ENCODE measurements around the gene SSBP3. TPM values are rescaled to one million over a fixed set of nuclear protein-coding genes. Genes with fewer than 3 reads are reported as not detected.

Gene SSBP3
- total RNA-seq, 1 donor, result 11.7 TPM

GRCh38 chr1:54314696-54315095 lies 91.5 kb downstream of the SSBP3 start:
- no peak for DNase-seq (ENCODE audit: low read depth)
- no peak for TF ChIP-seq CTCF (IDR thresholded peaks at IDR 0.05; ENCODE audit: insufficient read depth, low read length)
- no peak overlapping the region for H3K4me3 ChIP-seq (ENCODE audit: low read depth, low read length)

GRCh38 chr1:54312796-54313316 lies 93.3 kb downstream of the SSBP3 start:
- TF ChIP-seq CTCF (IDR thresholded peaks at IDR 0.05; ENCODE audit: insufficient read depth, low read length), result no peak
- no peak overlapping the region for H3K4me3 ChIP-seq (ENCODE audit: low read depth, low read length)
- DNase-seq (ENCODE audit: low read depth), result peak; percentile 83

GRCh38 chr1:54311506-54311905 lies 94.7 kb downstream of the SSBP3 start:
- H3K4me3 ChIP-seq (ENCODE audit: low read depth, low read length), result no peak overlapping the region
- DNase-seq (ENCODE audit: low read depth), result no peak
- no peak for TF ChIP-seq CTCF (IDR thresholded peaks at IDR 0.05; ENCODE audit: insufficient read depth, low read length)

- peak; percentile 24 for DNase-seq (ENCODE audit: low read depth)
- TF ChIP-seq CTCF (IDR thresholded peaks at IDR 0.05; ENCODE audit: insufficient read depth, low read length), result peak; percentile 43
- no peak overlapping the region for H3K4me3 ChIP-seq (ENCODE audit: low read depth, low read length)
Observed at GRCh38 chr1:54310439-54311328, 95.5 kb downstream of the SSBP3 start.

GRCh38 chr1:54309631-54310366 lies 96.4 kb downstream of the SSBP3 start:
- no peak for TF ChIP-seq CTCF (IDR thresholded peaks at IDR 0.05; ENCODE audit: insufficient read depth, low read length)
- no peak overlapping the region for H3K4me3 ChIP-seq (ENCODE audit: low read depth, low read length)
- DNase-seq (ENCODE audit: low read depth), result no peak

- no peak for TF ChIP-seq CTCF (IDR thresholded peaks at IDR 0.05; ENCODE audit: insufficient read depth, low read length)
- H3K4me3 ChIP-seq (ENCODE audit: low read depth, low read length), result no peak overlapping the region
- no peak for DNase-seq (ENCODE audit: low read depth)
Observed at GRCh38 chr1:54307305-54307704, 98.9 kb downstream of the SSBP3 start.
